Adrenal gland (tissue), 5 donors: Measurements from ENCODE around the gene HHIPL1.

Source experiments
- POLR2A ChIP-seq, 2 donors: fragments of 450-650 bp; IDR thresholded peaks; one replicate each; pipeline ENCODE4 v1.6.1; 2017; ENCODE audit warnings: antibody characterized with exemption in 2 of 2, mild to moderate bottlenecking in 2 of 2, moderate library complexity in 1 of 2
- TF ChIP-seq, protein P1 (sequence below), 6 experiments: fragments of 450-650 bp in 4 of 6; fragments of 200-600 bp in 2 of 6; sonication (generic) in 1 of 6; IDR thresholded peaks; 1 replicate in 5 of 6; 2 replicates in 1 of 6; pipeline versions ENCODE4 v1.5.1 to v1.8.0; 2016 to 2021; ENCODE audit warnings: antibody characterized with exemption in 6 of 6, mild to moderate bottlenecking in 2 of 6, moderate library complexity in 1 of 6
- donor health status: DM: no; HTN: no; CAD: no.

- TF ChIP-seq, protein P1, sequence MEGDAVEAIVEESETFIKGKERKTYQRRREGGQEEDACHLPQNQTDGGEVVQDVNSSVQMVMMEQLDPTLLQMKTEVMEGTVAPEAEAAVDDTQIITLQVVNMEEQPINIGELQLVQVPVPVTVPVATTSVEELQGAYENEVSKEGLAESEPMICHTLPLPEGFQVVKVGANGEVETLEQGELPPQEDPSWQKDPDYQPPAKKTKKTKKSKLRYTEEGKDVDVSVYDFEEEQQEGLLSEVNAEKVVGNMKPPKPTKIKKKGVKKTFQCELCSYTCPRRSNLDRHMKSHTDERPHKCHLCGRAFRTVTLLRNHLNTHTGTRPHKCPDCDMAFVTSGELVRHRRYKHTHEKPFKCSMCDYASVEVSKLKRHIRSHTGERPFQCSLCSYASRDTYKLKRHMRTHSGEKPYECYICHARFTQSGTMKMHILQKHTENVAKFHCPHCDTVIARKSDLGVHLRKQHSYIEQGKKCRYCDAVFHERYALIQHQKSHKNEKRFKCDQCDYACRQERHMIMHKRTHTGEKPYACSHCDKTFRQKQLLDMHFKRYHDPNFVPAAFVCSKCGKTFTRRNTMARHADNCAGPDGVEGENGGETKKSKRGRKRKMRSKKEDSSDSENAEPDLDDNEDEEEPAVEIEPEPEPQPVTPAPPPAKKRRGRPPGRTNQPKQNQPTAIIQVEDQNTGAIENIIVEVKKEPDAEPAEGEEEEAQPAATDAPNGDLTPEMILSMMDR (IDR thresholded peaks at IDR 0.05): no peak
- no peak for TF ChIP-seq POLR2A (IDR thresholded peaks at IDR 0.05)
Measured at GRCh38 chr14:99663386-99664057, 18.6 kb downstream of the HHIPL1 start.
